Subcutaneous adipose tissue (tissue), 4 donors: ENCODE results near the gene ZNF714. TPM values are rescaled to one million over a fixed set of nuclear protein-coding genes. Genes with fewer than 3 reads are reported as not detected.

Experiments
- CTCF ChIP-seq: fragments of 450-650 bp; IDR thresholded peaks from one replicate; pipeline ENCODE4 v1.5.1; 2016; ENCODE audit warnings: low read depth, mild to moderate bottlenecking, control low read depth, antibody characterized with exemption, moderate library complexity
- total RNA-seq, 4 donors: library from RNA; depleted of rRNA; stranded (reverse); fragments of >200 nt; gene quantifications; one replicate each; pipeline ENCODE4 v1.1.0, GENCODE V29; 2016

Gene ZNF714
- total RNA-seq, 4 donors from 2014 or later = 7.1 to 11.5 (median 8.1) TPM

- TF ChIP-seq CTCF = no peak
Observed at GRCh38 chr19:21087871-21088270, 5.9 kb downstream of the ZNF714 start.

GRCh38 chr19:21092109-21092508, 10.1 kb downstream of the ZNF714 start:
- TF ChIP-seq CTCF = no peak

- TF ChIP-seq CTCF = no peak
Observed at GRCh38 chr19:21094347-21095025, 12.5 kb downstream of the ZNF714 start.

- TF ChIP-seq CTCF = no peak
Observed at GRCh38 chr19:21098291-21098690, 16.3 kb downstream of the ZNF714 start.

GRCh38 chr19:21101521-21102242, 19.7 kb downstream of the ZNF714 start:
- no peak for TF ChIP-seq CTCF

- TF ChIP-seq CTCF = no peak
Observed at GRCh38 chr19:21109116-21109515, 27.1 kb downstream of the ZNF714 start.

GRCh38 chr19:21110183-21110582, 28.2 kb downstream of the ZNF714 start:
- TF ChIP-seq CTCF = no peak
